GM18499 (cell line): ENCODE data around the gene TTC27.

Experiments used
- ATAC-seq: cut with Tn5 transposase; IDR thresholded peaks from one replicate; pipeline ENCODE4 v1.9.1; 2021; ENCODE audit warnings: moderate number of reproducible peaks; ENCODE audit not compliant: insufficient read depth, unreplicated experiment

The TTC27 gene

DNA sequence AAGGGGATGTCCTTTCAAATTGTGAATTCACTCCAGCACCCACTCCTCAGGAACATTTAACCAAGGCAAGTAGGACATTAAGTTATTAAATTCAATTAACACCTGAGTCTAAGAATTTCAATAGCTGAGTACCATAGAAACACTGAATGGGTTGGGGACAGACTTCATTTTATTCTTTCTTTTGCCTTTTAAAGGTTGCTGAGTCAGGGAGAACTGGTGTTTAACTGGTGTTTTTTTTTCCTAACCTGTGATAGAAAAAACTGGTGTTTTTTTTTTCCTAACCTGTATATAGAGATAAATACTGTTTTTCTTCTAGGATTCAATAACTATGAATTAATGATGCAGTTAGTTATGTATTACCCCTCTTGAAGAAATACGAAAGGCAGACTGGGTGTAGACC lies 38.9 kb downstream of the TTC27 start:
- no peak for ATAC-seq

DNA sequence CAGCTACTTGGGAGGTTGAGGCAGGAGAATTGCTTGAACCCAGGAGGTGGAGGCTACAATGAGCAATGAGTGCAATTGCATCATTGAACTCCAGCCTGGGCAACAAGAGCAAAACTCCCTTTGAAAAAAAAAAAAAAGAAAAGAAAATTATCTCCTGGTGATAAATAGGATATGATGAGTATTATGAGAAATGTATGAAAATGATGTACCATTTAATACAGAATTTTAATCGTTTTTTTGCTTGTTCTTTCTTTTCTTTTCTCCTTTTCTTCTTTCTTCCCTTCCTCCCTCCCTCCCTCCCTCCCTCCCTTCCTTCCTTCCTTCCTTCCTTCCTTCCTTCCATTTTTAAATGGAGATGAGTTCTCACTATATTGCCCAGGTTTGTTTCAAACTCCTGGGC lies 40.4 kb downstream of the TTC27 start:
- ATAC-seq: no peak

DNA sequence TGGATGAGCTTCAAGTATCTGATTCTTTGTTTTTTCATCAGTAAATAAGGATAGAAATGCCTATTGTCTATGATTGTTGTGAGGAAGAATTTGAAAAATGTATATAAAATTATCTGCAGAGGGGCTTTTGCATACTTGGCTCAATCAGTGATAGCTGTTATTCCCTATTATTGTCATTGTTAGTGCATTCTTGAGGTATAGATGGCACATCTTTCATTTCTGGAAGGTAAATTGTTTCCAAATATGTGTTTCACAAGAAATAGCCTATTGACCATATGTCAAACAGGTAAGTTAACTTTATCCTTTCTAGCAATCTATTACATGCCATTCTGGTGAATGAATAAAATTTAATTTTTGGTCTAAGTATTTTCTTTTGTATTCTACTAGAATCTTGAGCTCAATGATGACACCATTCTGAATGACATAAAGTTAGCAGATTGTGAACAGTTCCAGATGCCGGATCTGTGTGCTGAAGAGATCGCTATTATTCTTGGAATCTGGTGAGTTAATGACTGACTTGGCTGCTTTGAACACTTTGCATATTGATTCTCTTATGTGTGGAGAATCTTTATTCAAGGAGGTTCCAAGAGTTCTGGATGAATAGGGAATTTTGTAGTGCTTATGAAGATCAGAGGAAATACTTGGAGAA lies 44.2 kb downstream of the TTC27 start:
- no peak for ATAC-seq

DNA sequence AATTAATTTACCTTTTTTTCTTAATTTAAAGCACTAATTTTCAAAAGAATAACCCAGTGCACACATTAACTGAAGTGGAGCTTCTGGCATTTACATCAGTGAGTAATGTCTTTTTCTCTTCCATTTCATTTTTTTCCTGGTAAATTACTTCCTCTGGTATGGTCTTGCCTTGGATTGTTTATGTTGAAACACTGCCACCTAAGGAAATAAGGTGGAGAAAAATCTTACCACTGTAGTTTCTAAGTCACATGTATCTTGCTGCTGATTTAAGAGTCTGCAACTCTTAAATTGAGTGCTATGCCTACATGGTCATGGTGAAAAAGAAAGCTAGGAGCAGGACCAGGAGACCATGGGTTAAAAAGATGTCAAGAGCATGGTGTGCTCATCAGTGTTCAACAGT lies 51.0 kb downstream of the TTC27 start:
- no peak for ATAC-seq

DNA sequence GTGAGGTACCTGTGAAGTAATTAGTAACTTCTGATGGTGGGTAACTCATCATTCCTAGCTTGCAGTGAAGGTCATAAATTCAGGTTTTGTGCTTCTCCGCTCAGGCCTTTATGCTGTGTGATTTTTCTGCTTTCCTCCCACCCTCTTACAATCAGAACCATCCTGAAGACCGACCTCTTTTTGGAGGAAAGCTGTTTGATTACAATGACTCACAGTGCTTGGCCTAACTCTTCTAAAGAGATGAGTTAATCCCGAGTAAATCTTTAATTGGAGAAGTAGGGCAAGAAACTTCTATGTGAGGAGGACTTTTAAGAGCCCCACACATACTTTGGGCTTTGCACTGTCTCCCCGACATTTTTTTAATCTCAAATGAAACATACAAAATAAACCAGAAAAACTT lies 53.1 kb downstream of the TTC27 start:
- no peak for ATAC-seq

DNA sequence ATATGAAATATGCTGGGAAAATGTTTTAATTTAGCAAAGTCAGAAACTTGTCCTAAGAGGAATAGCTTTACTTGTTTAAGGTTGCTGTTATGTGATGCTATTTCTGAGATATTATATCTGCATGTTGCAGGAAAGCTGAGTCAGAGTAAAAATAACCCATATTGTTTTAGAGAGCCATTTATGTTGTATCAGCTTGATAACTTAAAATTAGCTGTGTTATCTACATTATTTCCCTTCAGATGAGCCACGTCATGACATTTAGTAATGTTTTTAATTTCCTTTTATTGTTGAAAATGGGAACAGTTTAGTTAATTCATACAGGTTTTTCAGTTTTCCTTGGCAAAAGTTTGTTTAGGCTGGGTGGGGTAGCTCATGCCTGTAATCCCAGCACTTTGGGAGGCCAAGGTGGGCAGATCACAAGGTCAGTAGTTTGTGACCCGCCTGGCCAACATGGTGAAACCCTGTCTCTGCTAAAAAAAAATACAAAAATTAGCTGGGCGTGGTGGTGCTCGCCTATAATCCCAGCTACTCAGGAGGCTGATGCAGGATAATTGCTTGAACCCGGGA lies 55.8 kb downstream of the TTC27 start:
- no peak for ATAC-seq

DNA sequence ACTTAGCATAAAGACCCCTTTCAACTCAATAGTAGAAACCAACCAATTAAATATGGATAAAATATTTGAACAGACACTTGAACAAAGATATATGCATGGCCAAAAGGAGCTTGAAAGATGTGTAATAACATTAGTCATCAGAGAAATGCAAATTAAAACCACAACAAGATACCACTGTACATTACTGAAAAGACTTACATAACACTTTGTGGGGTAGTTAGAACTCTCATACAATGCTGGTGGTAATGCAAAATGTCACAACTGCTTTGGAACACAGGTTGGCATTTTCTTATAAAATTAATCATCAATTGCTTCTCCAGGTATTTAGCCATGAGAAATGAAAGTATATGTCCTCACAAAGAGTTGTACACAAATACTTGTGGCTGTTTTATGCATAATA lies 60.7 kb downstream of the TTC27 start:
- ATAC-seq: peak; percentile 73

DNA sequence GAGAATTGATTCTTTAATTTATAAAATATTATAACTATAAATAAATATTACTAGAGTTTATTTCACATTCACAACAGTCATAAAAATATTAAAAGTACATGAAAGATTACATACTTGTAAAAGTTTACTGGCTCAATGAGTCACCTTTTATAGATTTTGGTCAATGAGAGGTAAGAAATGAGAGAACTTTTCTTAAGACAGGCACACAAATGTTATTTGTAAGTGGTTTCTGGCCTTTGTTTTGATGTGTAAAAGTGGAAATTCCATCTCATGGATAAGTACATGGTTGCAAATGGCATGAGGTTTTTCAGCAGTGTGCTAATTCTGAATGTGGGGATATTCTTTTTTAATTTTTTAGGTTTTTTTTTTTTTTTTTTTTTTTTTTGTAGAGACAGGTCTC lies 63.8 kb downstream of the TTC27 start:
- ATAC-seq: no peak

DNA sequence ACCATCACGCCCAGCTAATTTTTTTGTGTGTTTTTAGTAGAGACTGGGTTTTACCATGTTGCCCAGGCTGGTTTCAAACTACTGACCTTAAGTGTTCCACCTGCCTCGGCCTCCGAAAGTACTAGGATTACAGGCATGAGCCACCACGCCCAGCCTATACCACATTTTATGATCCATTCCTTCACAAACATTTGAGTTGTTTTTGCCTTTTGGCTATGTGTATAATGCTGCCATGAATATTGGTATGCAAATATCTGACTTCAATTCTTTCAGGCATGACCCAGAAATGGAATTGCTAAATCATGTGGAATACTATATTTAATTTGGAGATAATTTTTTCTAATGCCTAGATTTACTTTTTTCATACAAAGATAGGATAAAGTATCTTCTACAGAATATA lies 68.6 kb downstream of the TTC27 start:
- ATAC-seq: no peak

DNA sequence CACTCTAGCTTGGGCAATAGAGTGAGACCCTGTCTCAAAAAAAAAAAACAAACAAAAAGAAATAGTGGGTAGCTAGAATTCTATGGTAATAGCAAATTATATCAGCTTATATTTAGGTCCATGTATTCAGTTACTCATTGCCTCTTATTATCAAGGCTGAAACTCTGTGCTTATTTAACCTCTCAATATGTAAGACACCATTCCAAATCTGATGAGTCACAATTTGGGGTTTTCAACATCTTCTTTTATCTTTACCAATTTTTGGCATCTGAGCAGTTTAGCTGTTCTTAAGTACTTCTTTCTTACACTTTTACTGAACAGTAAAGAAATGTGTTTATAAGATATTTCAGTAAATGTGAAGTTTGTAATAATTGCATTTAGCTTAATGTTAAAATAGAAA lies 69.3 kb downstream of the TTC27 start:
- no peak for ATAC-seq

DNA sequence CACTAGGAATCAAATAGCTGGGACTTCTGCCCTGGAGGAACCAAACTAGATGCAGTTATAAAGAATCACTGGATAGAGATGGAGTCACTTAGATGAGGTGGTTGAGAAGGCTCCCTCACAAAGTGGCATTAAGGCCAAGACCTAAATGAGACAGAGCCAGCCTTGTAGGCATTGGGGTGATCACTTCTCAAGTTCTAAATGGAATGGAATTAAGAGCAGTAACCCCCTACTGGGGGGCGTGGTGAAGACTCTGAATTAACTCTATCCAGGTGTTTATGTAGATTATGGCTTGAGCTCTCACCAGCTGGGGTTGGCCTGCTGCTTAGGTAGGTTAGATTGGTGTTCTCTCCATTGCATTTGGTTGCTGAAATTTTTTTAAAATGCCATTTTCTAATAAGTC lies 71.3 kb downstream of the TTC27 start:
- no peak for ATAC-seq

DNA sequence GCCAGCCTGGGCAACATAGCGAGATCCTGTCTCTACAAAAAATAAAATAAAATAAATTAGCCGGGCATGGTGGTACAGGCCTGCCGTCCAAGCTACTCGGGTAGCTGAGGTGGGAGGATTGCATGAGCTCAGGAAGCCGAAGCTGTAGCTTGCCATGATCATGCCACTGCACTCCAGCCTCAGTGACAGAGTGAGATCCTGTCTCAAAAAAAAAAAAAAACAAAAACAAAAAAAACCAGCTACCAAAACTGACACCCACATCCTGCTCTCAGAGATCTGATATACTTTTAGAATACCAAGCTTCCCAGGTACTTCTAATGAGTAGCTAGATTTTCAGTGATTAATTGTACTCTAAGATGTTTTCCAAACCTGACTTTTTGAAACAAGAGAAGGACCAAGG lies 74.0 kb downstream of the TTC27 start:
- ATAC-seq: no peak

DNA sequence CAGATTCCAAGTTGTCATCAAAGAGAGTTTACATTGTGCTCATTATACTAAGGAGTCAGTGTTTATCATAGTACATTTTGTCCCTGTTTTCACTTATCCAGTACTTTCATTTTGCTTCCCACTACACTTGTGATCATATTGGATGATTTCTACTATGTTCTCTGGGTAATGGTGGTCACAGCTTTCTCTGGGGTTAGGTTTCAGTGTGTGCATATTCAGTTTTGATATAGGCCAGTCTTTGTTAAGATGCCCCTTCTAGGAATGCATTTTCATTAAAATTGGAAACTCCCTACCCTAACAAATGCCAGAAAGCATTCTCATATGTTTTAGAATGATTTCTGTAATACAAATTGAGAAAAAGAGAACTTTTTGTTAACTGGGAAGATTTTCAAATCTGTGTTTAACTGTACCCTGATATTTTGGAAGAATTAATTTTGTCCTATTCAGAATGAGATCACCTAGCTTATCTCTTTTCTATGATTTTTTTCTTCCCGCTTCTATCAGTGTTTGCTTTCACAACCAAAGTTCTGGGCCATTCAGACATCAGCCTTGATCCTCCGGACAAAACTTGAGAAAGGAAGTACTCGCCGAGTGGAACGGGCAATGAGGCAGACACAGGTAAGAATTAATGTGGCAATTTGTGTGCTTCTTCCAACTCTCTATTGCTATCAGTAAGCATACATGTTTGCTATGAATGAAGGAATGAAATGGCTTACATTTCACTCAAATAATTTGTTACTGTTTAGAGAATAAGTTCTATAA lies 74.6 kb downstream of the TTC27 start:
- no peak for ATAC-seq

DNA sequence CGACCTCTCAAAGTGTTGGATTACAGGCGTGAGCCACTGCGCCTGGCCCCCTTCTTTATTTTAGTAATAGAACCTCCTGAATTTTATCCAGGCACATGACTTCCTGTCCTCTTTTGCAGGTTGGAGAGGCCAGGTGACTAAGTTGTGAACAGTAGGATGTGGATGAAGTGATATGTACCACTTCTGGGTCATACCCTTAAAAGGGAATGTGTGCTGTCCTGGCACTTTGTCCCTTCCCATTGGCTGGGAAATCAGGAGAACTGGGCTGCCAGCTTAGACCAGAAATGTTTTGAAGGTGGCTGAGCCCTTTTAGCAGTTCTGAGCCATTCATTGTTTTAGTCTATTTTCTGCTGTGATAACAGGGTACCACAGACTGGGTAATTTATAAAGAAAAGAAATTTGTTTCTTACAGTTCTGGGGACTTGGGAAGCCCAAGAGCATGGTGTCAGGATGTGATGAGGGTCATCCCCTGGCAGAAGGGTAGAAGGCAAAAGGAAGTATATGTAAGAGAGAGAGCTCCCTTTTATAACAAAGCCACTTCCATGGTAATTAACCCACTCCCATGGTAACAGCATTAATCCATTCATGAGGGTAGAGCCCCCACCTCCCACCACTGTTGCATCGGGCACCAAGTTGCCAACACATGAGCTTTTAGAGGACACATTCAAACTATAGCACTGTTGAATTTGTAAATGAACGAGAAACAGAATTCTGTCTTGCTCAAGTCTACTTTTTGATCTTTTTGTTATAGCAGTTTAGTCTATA lies 79.1 kb downstream of the TTC27 start:
- ATAC-seq: no peak

DNA sequence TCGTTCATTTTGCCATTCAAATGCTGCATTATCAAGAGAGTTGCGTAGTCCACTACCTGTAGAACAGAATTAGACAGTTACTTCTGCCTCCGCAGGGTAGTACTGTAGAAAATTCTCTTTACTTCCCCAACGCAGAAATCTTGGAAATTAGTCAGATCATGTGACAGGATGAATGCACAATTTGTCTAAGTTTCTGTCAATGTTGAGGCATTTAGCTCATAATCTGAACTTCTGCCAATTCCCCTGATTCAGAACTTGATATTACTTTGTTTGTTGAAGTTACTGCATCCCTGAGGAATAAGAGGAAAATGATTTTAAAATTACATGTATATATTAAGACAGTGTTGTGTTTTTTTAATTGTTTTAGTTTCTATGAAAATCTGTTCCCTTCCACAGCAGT lies 83.4 kb downstream of the TTC27 start:
- no peak for ATAC-seq

DNA sequence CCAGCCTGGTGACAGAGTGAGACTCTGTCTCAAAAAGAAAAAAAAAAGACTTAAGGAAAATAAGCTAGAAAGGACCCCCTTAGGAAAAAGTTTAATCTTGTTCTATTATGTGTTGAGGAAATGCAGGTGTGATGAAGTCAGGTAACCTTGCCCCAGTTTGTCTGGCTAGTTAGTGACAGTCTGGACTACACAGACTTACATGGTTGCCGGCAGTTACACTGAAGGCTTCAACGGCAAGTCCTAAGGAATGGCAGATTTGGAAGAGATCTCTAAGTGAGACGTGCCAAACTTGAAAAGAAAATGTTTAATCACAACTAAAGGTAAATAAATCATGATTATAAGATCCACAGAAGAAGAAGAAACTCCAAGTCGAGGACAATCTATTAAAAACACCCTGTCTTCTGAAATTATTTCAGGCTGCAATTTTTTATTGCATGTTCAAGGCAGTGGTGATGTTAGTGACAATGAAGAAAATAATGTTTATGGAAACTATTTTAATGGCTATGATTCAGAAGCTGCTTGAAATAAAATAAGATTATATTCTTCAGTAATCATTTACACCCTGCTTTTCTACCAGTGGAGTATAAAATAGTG lies 84.2 kb downstream of the TTC27 start:
- ATAC-seq: no peak

DNA sequence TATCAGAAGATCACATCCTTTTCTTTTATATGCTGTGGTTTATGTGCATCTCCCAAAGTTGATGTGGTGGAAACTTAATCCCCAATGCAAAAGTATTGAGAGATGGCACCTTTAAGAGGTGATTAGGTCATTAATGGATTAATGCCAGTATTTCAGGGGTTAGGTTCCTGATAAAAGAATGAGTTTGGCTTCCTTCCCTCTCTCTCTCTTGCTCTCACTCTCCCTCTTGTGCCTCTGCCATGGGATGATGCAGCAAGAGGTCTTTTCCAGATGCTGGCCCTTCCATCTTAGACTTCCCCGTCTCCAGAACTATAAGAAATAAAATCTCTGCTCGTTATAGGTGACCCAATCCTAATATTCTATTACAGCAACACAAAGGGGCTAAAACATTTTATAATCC lies 85.0 kb downstream of the TTC27 start:
- ATAC-seq: no peak

DNA sequence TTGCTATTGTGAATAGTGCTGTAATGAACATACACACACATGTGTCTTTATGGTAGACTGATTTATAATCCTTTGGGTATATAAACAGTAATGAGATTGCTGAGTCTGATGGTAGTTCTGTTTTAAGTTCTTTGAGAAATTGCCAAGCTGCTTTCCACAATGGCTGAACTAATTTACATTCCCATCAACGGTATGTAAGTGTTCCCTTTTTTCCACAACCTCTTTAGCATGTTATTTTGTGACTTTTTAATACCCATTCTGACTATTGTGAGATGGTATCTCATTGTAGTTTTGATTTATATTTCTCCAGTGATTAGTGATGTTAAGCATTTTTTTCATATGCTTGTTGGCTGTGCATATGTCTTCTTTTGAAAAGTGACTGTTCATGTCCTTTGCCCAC lies 86.7 kb downstream of the TTC27 start:
- ATAC-seq: no peak

DNA sequence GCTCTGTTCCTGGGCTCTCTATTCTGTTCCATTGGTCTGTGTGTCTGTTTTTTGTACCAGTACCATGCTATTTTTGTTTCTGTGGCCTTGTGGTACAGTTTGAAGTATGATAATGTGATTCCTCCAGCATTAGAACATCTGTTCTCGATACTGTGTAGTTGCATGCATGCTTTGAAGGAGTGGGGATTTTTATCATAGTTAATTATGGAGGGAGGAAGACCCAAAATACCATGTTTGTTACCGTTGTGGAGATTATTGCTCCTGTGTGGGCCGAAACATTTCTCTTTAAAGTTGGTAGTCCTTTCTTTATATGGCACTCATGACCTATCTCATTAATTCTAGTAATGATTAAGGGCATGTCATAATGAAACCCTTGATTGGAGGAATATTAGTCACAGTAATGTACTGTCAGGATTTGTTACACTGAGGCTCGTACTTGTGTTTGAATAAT lies 87.6 kb downstream of the TTC27 start:
- ATAC-seq: peak; percentile 88

DNA sequence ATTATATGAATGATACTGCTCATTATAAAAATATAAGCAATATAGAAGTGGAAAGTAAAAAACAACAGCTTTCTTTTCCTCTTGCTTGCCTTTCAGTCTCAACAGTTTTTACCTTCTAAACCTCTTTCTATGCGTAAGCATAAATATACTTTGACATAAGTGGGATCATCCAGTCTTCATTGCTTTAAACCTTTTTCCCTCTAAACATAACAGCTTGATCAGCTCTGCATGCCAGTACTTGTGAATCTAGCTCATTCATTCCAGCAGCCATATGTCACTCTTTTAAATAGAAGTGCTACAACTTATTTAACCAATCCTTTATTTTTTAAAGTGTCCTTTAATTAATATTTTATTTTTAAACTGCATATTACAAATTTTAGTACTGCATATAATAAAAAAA lies 88.1 kb downstream of the TTC27 start:
- ATAC-seq: no peak

DNA sequence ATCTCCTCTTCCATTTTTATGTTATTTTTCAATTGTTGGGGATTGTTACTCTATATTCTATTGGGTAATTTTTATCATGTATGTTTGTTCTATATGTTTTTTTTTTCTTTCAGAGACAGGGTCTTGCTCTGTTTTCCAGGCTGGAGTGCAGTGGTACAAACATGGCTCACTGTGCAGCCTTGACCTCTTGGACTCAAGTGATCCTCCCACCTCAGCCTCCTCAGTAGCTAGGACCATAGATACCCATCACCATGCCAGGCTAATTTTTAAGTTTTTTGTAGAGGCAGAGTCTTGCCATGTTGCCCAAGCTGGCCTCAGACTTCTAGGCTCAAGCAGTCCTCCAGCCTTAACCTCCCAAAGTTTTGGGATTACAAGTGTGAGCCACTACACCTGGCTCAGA lies 88.7 kb downstream of the TTC27 start:
- ATAC-seq: no peak
